OCI-LY7 (cell line): ENCODE data around the gene GPRIN3.

Experiments
- EZH2phosphoT487 ChIP-seq: fragments of 200-600 bp; sonication (generic); IDR thresholded peaks from 2 replicates; pipeline ENCODE4 v1.6.1; 2018; ENCODE audit warnings: low read depth, borderline replicate concordance, mild to moderate bottlenecking, mixed run types, antibody characterized with exemption, low read length, moderate library complexity, mixed read lengths
- TF ChIP-seq, protein P1 (sequence below): fragments of 200-600 bp; sonication (generic); conservative IDR thresholded peaks from 2 replicates; pipeline ENCODE4 v1.5.1; 2014; ENCODE audit warnings: mild to moderate bottlenecking, antibody characterized with exemption, low read length, moderate library complexity, mixed read lengths

DNA sequence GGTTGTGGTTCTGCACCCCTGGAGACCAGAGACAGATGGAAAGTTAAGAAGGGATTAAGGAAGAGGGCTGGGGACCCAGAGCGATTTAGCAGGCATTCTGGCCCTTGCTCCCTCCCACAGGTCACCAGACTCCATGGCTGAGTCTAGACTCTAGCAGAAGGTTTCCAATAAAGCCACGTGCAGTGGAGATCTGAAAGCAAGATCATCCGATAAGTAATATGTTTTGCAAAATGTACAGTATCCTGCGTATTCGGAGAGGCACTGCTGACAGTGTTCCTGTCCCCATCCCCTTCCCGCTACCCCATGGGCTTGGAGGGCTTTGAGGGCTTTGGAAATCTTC lies 531 bp upstream of the GPRIN3 start:
- TF ChIP-seq, protein P1, sequence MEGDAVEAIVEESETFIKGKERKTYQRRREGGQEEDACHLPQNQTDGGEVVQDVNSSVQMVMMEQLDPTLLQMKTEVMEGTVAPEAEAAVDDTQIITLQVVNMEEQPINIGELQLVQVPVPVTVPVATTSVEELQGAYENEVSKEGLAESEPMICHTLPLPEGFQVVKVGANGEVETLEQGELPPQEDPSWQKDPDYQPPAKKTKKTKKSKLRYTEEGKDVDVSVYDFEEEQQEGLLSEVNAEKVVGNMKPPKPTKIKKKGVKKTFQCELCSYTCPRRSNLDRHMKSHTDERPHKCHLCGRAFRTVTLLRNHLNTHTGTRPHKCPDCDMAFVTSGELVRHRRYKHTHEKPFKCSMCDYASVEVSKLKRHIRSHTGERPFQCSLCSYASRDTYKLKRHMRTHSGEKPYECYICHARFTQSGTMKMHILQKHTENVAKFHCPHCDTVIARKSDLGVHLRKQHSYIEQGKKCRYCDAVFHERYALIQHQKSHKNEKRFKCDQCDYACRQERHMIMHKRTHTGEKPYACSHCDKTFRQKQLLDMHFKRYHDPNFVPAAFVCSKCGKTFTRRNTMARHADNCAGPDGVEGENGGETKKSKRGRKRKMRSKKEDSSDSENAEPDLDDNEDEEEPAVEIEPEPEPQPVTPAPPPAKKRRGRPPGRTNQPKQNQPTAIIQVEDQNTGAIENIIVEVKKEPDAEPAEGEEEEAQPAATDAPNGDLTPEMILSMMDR = no peak
- TF ChIP-seq EZH2phosphoT487 = no peak
